Panc1 (cell line): ENCODE results near the gene NDUFAF8. TPM values are rescaled to one million over a fixed set of nuclear protein-coding genes. Genes with fewer than 3 reads are reported as not detected.
A peak's percentile ranks its signal among the peaks of the same experiment; 100 is the strongest.

Source experiments
- ATAC-seq: fragments of 200-7000 bp; cut with Tn5 transposase; 2 replicates; pipeline ENCODE4 v1.9.1; 2020; ENCODE audit warnings: mild to moderate bottlenecking, moderate library complexity
- BruUV-seq: library from RNA; stranded (reverse); fragments of 400-500 nt; replicated peaks from 2 replicates; lab custom pipeline; 2021; lab: Mats Ljungman, UMichigan
- CTCF ChIA-PET: fragments of 300-600 bp; sonication (Branson Sonifier 250); formaldehyde crosslinking; loops from one replicate; lab custom pipeline; 2022; ENCODE audit warnings: antibody characterized with exemption; lab: Charles Lee
- POLR2A ChIA-PET: fragments of 300-600 bp; sonication (Branson Sonifier 250); formaldehyde crosslinking; loops from one replicate; lab custom pipeline; 2022; ENCODE audit warnings: antibody characterized with exemption; lab: Charles Lee
- DNase-seq: peaks from one replicate; pipeline ENCODE4 v3.0.0-alpha.2; 2010; ENCODE audit warnings: low read depth, low spot score
- H3K27ac ChIP-seq: 2 replicates; pipeline ENCODE4 v1.5.1; 2011; ENCODE audit warnings: mild to moderate bottlenecking, low read length, inconsistent platforms
- H3K27me3 ChIP-seq: fragments of 200-500 bp; sonication (Bioruptor generic); 2 replicates; pipeline ENCODE4 v1.6.0; 2014; ENCODE audit warnings: low read length, inconsistent platforms; ENCODE audit not compliant: control insufficient read depth, insufficient read depth
- H3K36me3 ChIP-seq: fragments of 200-500 bp; sonication (Bioruptor generic); 2 replicates; pipeline ENCODE4 v1.5.1; 2014; ENCODE audit warnings: inconsistent platforms, mild to moderate bottlenecking, low read length, moderate library complexity; ENCODE audit not compliant: control insufficient read depth, insufficient read depth
- H3K4me1 ChIP-seq: 2 replicates; pipeline ENCODE4 v1.5.1; 2011; ENCODE audit warnings: inconsistent platforms, mild to moderate bottlenecking, low read length, moderate library complexity; ENCODE audit not compliant: control insufficient read depth, insufficient read depth
- H3K4me3 ChIP-seq, 2 experiments: 2 replicates each; pipeline ENCODE4 v1.5.1; 2011 to 2012; ENCODE audit warnings: low read depth in 2 of 2, low read length in 2 of 2, mild to moderate bottlenecking in 2 of 2, inconsistent platforms in 1 of 2, moderate library complexity in 1 of 2
- H3K9me3 ChIP-seq: fragments of 200-500 bp; sonication (Bioruptor generic); 2 replicates; pipeline ENCODE4 v1.5.1; 2014; ENCODE audit warnings: low read depth, mild to moderate bottlenecking, inconsistent platforms, low read length, moderate library complexity; ENCODE audit not compliant: control insufficient read depth, insufficient read depth
- POLR2AphosphoS5 ChIP-seq: IDR thresholded peaks from 2 replicates; pipeline ENCODE4 v1.6.1; 2012; ENCODE audit warnings: mild to moderate bottlenecking, low read depth, low read length, moderate library complexity
- SIN3A ChIP-seq: IDR thresholded peaks from 2 replicates; pipeline ENCODE4 v1.6.1; 2012; ENCODE audit warnings: low read depth, mild to moderate bottlenecking, low read length, moderate library complexity, borderline replicate concordance; ENCODE audit not compliant: insufficient read depth
- TCF7L2 ChIP-seq: IDR thresholded peaks from 2 replicates; pipeline ENCODE4 v1.6.1; 2011; ENCODE audit warnings: mild to moderate bottlenecking, low read depth, low read length, inconsistent platforms
- in situ Hi-C: cut with HindIII; loops from 2 replicates; pipeline ENCODE4 v1.10.0; 2016; ENCODE audit warnings: low sequenced_read_pairs, low pct_unique_long_range_greater_than_20kb
- intact Hi-C: fragments of 100-400 bp; cut with micrococcal nuclease; formaldehyde crosslinking; loops from one replicate; pipeline ENCODE4 v1.10.0; 2022; ENCODE audit not compliant: unreplicated experiment
- total RNA-seq: library from RNA; stranded (reverse); gene quantifications from one replicate; pipeline ENCODE4 v1.2.1, GENCODE V29; 2021; ENCODE audit not compliant: unreplicated experiment
- TF ChIP-seq, protein P1 (sequence below): fragments of 450-650 bp; IDR thresholded peaks from 2 replicates; pipeline ENCODE4 v1.5.1; 2017; ENCODE audit warnings: mild to moderate bottlenecking
- TF ChIP-seq, protein P2 (sequence below), 2 experiments: IDR thresholded peaks; 2 replicates each; pipeline ENCODE4 v1.6.1; 2011 to 2012; ENCODE audit warnings: low read depth in 2 of 2, control low read depth in 1 of 2, low read length in 1 of 2, mild to moderate bottlenecking in 1 of 2, moderate library complexity in 1 of 2; ENCODE audit not compliant: insufficient read depth in 1 of 2

Gene NDUFAF8
- total RNA-seq, 1 experiment from 2014 or later: 75.8 TPM

DNA sequence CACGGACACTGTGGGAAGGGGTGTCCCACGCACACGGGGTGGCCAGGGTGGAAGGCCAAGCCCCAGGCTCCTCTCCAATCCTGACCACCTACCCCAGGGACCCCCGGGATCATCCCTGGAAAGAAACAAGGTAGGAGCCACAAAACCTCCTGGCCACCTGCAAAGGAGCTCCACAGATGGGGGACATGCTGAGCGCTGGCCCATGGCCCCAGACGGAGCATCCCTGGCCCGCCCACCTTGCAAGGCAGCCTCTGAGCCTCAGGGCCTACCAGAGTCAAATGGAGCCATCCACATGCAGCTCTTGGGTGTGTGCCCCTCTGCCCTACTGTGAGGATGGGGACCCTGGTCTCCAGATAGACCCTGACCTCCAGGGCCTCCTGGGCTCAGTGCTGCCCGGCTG is 39.7 kb downstream of the NDUFAF8 start:
- ATAC-seq (no peak), DNase-seq (no peak)
- TF ChIP-seq, protein P1, sequence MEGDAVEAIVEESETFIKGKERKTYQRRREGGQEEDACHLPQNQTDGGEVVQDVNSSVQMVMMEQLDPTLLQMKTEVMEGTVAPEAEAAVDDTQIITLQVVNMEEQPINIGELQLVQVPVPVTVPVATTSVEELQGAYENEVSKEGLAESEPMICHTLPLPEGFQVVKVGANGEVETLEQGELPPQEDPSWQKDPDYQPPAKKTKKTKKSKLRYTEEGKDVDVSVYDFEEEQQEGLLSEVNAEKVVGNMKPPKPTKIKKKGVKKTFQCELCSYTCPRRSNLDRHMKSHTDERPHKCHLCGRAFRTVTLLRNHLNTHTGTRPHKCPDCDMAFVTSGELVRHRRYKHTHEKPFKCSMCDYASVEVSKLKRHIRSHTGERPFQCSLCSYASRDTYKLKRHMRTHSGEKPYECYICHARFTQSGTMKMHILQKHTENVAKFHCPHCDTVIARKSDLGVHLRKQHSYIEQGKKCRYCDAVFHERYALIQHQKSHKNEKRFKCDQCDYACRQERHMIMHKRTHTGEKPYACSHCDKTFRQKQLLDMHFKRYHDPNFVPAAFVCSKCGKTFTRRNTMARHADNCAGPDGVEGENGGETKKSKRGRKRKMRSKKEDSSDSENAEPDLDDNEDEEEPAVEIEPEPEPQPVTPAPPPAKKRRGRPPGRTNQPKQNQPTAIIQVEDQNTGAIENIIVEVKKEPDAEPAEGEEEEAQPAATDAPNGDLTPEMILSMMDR: no peak
- no peak for TF ChIP-seq SIN3A
- TF ChIP-seq, protein P2, sequence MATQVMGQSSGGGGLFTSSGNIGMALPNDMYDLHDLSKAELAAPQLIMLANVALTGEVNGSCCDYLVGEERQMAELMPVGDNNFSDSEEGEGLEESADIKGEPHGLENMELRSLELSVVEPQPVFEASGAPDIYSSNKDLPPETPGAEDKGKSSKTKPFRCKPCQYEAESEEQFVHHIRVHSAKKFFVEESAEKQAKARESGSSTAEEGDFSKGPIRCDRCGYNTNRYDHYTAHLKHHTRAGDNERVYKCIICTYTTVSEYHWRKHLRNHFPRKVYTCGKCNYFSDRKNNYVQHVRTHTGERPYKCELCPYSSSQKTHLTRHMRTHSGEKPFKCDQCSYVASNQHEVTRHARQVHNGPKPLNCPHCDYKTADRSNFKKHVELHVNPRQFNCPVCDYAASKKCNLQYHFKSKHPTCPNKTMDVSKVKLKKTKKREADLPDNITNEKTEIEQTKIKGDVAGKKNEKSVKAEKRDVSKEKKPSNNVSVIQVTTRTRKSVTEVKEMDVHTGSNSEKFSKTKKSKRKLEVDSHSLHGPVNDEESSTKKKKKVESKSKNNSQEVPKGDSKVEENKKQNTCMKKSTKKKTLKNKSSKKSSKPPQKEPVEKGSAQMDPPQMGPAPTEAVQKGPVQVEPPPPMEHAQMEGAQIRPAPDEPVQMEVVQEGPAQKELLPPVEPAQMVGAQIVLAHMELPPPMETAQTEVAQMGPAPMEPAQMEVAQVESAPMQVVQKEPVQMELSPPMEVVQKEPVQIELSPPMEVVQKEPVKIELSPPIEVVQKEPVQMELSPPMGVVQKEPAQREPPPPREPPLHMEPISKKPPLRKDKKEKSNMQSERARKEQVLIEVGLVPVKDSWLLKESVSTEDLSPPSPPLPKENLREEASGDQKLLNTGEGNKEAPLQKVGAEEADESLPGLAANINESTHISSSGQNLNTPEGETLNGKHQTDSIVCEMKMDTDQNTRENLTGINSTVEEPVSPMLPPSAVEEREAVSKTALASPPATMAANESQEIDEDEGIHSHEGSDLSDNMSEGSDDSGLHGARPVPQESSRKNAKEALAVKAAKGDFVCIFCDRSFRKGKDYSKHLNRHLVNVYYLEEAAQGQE (IDR thresholded peaks at IDR 0.05; ENCODE audit: insufficient read depth in 1 of 2, low read depth in 2 of 2, low read length in 1 of 2): no peak
- TF ChIP-seq POLR2AphosphoS5: no peak
- TF ChIP-seq TCF7L2: no peak
- Histone ChIP-seq H3K9me3 (no peaks in the 10 kb centered on the region), H3K36me3 (peaks cover 2% of the 10 kb centered on the region; the same call in 1 of the 2 replicates), H3K27me3 (no peaks in the 10 kb centered on the region), H3K4me3 (no peak overlapping the region), H3K4me1 (no peaks in the 10 kb centered on the region), H3K27ac (no peak overlapping the region)
- ChIA-PET POLR2A (no interaction called here), CTCF (no interaction called here)
- in situ Hi-C loops (no loop called here), intact Hi-C loops (no loop called here)
- BruUV-seq: no TSS peak

DNA sequence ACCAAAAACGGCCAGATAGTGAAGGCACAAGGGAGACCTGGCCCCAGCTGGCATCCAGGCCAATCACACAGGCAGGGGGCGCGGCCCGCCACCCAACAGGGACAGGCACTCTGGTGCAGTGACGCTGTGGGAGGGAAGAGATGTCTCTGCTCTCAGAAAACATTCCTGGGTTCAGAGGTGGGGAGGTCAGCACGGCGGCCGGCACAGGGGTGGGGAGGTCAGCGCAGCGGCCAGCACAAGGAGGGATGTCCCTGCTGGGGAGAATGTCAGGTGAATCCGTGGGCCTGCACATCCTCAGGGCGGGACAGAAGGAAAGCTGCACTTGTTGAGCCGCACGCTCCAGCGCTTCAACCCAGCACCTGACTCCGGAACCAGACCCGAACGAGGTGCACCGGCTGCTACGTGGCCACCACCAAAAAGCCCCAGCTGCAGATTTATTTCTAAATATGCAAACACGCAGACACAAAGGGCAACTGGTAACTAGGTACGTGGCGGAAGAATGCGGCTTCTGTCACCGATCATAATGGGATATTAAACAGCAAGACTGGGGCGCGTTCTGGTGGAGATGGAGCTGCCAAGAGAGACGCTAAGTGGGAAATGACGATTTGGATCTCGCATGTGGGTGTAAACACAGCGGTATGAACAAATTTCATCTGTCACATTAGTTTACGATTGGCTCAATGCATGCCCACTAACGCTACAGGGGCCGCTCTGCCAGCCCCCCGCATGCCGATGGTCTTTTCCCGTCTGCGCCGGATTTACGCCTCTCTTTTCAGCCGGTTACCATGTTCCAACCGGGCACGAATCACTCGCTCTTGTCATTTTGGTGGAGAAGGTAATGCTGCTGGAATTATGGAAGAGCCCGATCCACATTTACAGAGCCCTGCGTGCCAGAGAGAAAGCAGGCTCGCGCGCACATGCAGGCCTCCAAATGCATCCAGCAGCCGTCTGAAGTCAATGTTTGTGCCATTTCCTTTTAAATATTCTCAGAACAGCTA is 40.5 kb downstream of the NDUFAF8 start:
- Histone ChIP-seq H3K36me3 (peaks cover 4% of the 10 kb centered on the region; the same call in 1 of the 2 replicates), H3K9me3 (no peaks in the 10 kb centered on the region), H3K4me1 (no peaks in the 10 kb centered on the region), H3K27ac (no peak overlapping the region), H3K4me3 (no peak overlapping the region), H3K27me3 (no peaks in the 10 kb centered on the region)
- ATAC-seq: no peak
- TSS peak; percentile 62 for BruUV-seq
- CTCF ChIA-PET: no interaction called here
- POLR2A ChIA-PET: no interaction called here
- in situ Hi-C loops: no loop called here
- no peak for TF ChIP-seq POLR2AphosphoS5
- TF ChIP-seq TCF7L2: no peak
- no peak for TF ChIP-seq SIN3A
- TF ChIP-seq, protein P1: no peak
- TF ChIP-seq, protein P2 (IDR thresholded peaks at IDR 0.05; ENCODE audit: insufficient read depth in 1 of 2, low read depth in 2 of 2, low read length in 1 of 2): no peak
- intact Hi-C loops: no loop called here
- DNase-seq: no peak
